Measurements from ENCODE around the gene TM4SF5.

GRCh38 chr17:4788807-4789700, 17.4 kb downstream of the TM4SF5 start, which contains the start of gene GLTPD2:
- no peak for TF ChIP-seq POLR2A (IDR thresholded peaks at IDR 0.05; ENCODE audit: low read length)
- no peak for TF ChIP-seq GATA1 (IDR thresholded peaks at IDR 0.05; ENCODE audit: low read depth, low read length)
